Stromal cell of bone marrow (primary cell): Measurements from ENCODE around the gene PTGES3L.
A peak's percentile ranks its signal among the peaks of the same experiment; 100 is the strongest.

Source experiments
- DNase-seq: peaks from one replicate; pipeline ENCODE4 v3.0.0-alpha.2; 2012; ENCODE audit warnings: low read depth

PTGES3L gene

DNA sequence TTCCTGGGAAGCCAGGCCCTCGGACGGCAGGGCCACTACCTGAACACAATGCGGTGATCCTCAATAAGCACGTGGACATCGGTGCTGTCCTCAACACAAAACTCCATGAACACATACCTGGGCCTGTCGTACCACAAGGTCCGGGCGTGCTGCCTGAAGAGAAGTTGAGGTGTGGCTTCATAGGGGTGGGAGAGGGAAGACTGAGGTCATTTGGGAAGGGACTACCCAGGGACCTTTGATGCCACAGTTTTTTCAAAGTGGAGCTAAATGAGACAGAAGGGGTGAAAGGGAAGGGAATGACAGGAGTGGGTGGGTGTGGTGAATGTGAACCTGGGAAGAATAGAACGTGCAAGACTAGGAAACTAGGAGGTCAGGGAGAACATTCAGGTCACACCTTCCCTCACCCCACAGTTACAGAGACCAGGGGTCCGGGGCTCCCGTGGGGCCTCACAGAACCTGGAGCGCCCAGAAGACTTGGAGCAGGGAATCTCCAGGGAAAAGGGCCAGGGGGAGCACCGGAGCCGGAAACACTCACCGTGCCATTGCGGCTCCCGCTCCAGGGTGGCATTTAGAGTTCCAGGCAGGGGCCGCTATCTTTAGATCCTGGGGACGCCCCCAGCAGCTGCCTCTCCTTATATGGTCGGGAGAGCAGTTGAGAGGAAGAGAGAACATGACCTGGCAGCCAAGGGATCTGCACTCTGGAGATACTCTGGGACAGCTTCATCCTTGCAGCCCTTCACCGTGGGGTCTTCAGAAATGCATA is at the start of gene PTGES3L:
TSS of gene PTGES3L (minus strand) at position 570 of the 763 bp plus-strand sequence. CDS start at position 543, 27 bp downstream.
- DNase-seq = no peak

DNA sequence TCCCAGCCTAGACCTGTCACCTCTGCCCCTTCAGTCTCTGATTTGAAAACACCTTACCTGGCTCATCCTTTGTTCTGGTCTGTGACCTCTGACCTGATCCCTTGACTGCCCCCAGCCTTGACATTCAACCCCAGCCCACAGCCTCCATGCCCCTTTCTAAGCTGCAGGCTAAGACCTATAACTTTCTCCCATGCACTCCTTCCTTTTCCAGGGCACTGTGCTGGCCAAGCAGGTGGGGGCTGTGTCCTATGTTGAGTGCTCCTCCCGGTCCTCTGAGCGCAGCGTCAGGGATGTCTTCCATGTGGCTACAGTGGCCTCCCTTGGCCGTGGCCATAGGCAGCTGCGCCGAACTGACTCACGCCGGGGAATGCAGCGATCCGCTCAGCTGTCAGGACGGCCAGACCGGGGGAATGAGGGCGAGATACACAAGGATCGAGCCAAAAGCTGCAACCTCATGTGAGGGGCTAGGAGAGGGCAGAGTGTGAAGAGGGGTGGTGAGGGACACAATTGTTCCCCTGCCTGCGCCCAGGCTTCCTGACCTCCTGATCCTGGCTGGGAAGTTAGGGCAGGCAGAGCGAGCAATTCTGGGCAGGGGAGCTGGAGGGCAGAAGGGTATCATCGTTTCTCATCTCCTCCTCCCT is 48.5 kb upstream of the PTGES3L start:
- DNase-seq = no peak

GRCh38 chr17:43027091-43028032 is 47.5 kb upstream of the PTGES3L start:
- DNase-seq = no peak

- DNase-seq = no peak
Observed at GRCh38 chr17:43026595-43026994, 46.7 kb upstream of the PTGES3L start.

- DNase-seq = no peak
Observed at GRCh38 chr17:43025766-43026537, 46.1 kb upstream of the PTGES3L start.

- DNase-seq = no peak
Observed at GRCh38 chr17:43025290-43025657, 45.4 kb upstream of the PTGES3L start.

DNA sequence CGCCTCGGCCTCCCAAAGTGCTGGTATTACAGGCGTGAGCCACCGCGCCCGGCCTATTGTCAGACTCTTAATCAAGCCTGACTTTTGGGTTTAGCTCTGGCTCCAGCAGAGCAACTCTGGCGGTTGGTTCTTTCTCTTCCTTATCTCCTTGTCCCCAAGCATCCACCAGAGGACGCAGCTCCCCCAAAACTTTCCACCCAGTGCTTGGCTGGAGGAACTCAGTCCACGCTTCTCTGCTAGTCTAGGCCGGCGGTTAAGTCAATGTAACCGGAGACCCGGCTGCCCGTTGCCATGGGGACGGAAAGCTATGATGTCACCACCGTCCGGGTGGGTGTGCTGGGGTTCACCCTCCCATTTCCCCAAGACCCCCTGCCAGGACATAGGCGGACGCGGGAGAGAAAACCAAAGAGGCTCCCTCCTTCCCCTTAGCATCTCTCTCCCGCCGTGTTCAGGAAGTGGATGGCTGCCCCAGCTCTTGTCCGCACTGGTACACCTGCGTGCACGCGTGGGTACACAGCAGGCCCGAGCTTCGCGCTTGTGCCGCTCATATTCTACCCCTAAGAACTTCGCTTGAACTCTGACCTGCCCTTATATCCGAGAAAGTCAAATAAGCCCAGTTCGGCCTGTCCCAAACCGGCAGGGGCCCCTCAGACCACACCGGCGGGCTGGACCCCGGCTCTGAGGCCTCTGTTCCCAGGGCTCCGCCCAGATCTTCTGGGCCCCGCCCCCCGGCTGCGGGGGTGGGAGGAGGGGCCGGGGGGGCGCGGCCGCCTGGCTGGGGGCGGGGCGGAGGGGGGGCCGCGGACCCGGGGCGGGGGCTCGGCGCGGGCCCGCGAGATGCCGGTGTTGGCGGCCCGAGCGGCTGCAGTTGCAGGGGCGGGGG is 44.8 kb upstream of the PTGES3L start, which contains the start of gene RND2:
TSS of gene RND2 (plus strand) at position 825 of the 883 bp plus-strand sequence. CDS start 117 bp downstream, outside the sequence.
- peak; percentile 94 for DNase-seq

GRCh38 chr17:43021741-43022512 is 42.0 kb upstream of the PTGES3L start, which contains the start of gene VAT1:
TSS of gene VAT1 (minus strand) at chr17:43022385. CDS start at chr17:43022322, 63 bp downstream.
- DNase-seq = peak; percentile 54

- peak; percentile 75 for DNase-seq
Observed at GRCh38 chr17:43020789-43021740, 41.2 kb upstream of the PTGES3L start.

GRCh38 chr17:43020030-43020621 is 40.2 kb upstream of the PTGES3L start:
- no peak for DNase-seq

DNA sequence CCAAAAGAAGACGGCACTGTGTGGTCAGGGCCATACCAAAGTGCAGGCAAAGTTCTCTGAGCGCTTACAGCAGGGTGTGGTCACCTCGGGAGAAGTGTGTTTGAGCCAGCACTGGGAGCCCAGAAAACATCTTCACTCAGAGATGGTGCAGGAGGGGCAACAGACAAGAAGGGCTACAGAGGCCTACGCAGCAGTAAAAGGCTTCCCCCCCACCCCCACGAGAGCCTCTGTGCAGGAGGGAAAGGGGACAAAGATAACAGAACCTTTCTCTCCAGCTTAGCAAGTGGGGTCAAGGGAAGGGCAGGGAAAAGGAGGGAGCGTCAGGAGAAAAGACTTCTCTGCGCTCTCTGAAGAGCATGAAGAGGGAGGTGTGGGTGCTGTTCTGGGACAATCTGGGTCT is 39.5 kb upstream of the PTGES3L start:
- DNase-seq = no peak

DNA sequence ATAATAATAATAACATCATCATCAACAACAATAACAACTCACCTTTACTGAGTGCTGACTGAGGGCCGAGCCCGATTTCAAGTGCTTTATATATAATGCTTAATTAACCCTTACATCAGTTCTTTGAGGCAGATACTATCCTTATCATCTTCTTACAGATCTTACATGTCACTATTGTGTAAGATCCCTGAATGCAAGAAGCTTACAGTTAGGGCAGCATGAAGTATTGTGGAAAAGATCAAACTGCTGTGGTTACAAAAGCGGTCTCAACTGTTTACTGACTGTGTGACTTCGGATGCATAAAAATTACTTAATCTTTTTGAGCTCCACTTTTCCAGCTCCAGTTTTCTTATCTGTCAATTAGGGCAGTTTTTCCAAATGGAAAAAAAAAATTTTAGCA is 39.1 kb upstream of the PTGES3L start:
- no peak for DNase-seq

GRCh38 chr17:43018008-43018853 is 38.4 kb upstream of the PTGES3L start:
- DNase-seq = no peak

GRCh38 chr17:43016216-43016615 is 36.3 kb upstream of the PTGES3L start:
- DNase-seq = no peak

- no peak for DNase-seq
Observed at GRCh38 chr17:43015579-43015978, 35.7 kb upstream of the PTGES3L start.

GRCh38 chr17:43014649-43015542 is 35.0 kb upstream of the PTGES3L start:
- no peak for DNase-seq
